WTC11 (cell line): Measurements from ENCODE around the gene POFUT2. TPM values are rescaled to one million over a fixed set of nuclear protein-coding genes. Genes with fewer than 3 reads are reported as not detected.
A peak's percentile ranks its signal among the peaks of the same experiment; 100 is the strongest.

Source experiments
- ATAC-seq: fragments of 200-7000 bp; cut with Tn5 transposase; 2 replicates; pipeline ENCODE4 v1.10.0; 2021; ENCODE audit warnings: mild to moderate bottlenecking, moderate library complexity
- CTCF ChIA-PET: fragments of 300-600 bp; sonication (Branson Sonifier 250); formaldehyde crosslinking; loops from one replicate; lab custom pipeline; 2021; ENCODE audit warnings: antibody characterized with exemption; lab: Charles Lee
- POLR2A ChIA-PET: fragments of 350-600 bp; sonication (Branson Sonifier 250); formaldehyde crosslinking; loops from one replicate; lab custom pipeline; 2021; ENCODE audit warnings: antibody characterized with exemption; lab: Charles Lee
- DNase-seq: peaks from one replicate; pipeline ENCODE4 v3.0.0; 2021; ENCODE audit warnings: low spot score
- H3K27ac Mint-ChIP-seq: 2 replicates; pipeline ENCODE4 v1.8.0; 2021; ENCODE audit warnings: mixed read lengths
- H3K27me3 Mint-ChIP-seq: 2 replicates; pipeline ENCODE4 v1.8.0; 2021; ENCODE audit warnings: low read depth, mild to moderate bottlenecking, moderate library complexity, mixed read lengths
- H3K36me3 Mint-ChIP-seq: 2 replicates; pipeline ENCODE4 v1.8.0; 2021; ENCODE audit warnings: mixed read lengths
- H3K4me1 Mint-ChIP-seq: 2 replicates; pipeline ENCODE4 v1.8.0; 2022; ENCODE audit warnings: mixed read lengths
- H3K4me3 Mint-ChIP-seq: 2 replicates; pipeline ENCODE4 v1.8.0; 2021; ENCODE audit warnings: mild to moderate bottlenecking, moderate library complexity, mixed read lengths
- H3K9me3 Mint-ChIP-seq: 2 replicates; pipeline ENCODE4 v1.8.0; 2021; ENCODE audit warnings: mixed read lengths
- ARID4B ChIP-seq: sonication (generic); formaldehyde crosslinking; IDR thresholded peaks from 2 replicates; pipeline ENCODE4 v1.8.0; 2023; ENCODE audit warnings: missing genetic modification reagents, mild to moderate bottlenecking, borderline replicate concordance
- CDX4 ChIP-seq: fragments of 250-450 bp; sonication (Bioruptor Pico); IDR thresholded peaks from 2 replicates; pipeline ENCODE4 v1.9.0; 2021; ENCODE audit warnings: moderate library complexity, mild to moderate bottlenecking, inconsistent platforms, borderline replicate concordance
- CREM ChIP-seq: sonication (generic); formaldehyde crosslinking; IDR thresholded peaks from 2 replicates; pipeline ENCODE4 v1.8.1; 2022; ENCODE audit warnings: mild to moderate bottlenecking, missing genetic modification reagents, moderate library complexity
- FOXJ3 ChIP-seq: sonication (generic); formaldehyde crosslinking; IDR thresholded peaks from 2 replicates; pipeline ENCODE4 v1.9.0; 2021; ENCODE audit warnings: missing genetic modification reagents, mild to moderate bottlenecking, borderline replicate concordance
- GABPB1 ChIP-seq: sonication (generic); formaldehyde crosslinking; IDR thresholded peaks from 2 replicates; pipeline ENCODE4 v1.8.1; 2023; ENCODE audit warnings: mild to moderate bottlenecking, missing genetic modification reagents
- HMGXB4 ChIP-seq: sonication (generic); formaldehyde crosslinking; IDR thresholded peaks from 2 replicates; pipeline ENCODE4 v1.8.1; 2023; ENCODE audit warnings: mild to moderate bottlenecking, moderate library complexity, missing genetic modification reagents
- JUN ChIP-seq: sonication (generic); formaldehyde crosslinking; IDR thresholded peaks from 2 replicates; pipeline ENCODE4 v1.8.0; 2023; ENCODE audit warnings: mild to moderate bottlenecking, missing genetic modification reagents
- MXD4 ChIP-seq: fragments of 250-450 bp; sonication (Bioruptor Pico); IDR thresholded peaks from 2 replicates; pipeline ENCODE4 v1.8.0; 2021; ENCODE audit warnings: mild to moderate bottlenecking, moderate library complexity, borderline replicate concordance
- NFYB ChIP-seq: sonication (generic); formaldehyde crosslinking; conservative IDR thresholded peaks from 2 replicates; pipeline ENCODE4 v1.8.0; 2022; ENCODE audit warnings: low read depth, missing genetic modification reagents
- NR3C1 ChIP-seq: sonication (generic); formaldehyde crosslinking; conservative IDR thresholded peaks from 2 replicates; pipeline ENCODE4 v1.8.1; 2023; ENCODE audit warnings: low read depth, mild to moderate bottlenecking, missing genetic modification reagents
- RELA ChIP-seq: sonication (generic); formaldehyde crosslinking; IDR thresholded peaks from 2 replicates; pipeline ENCODE4 v1.8.1; 2022; ENCODE audit warnings: missing genetic modification reagents, mild to moderate bottlenecking, borderline replicate concordance
- SMAD3 ChIP-seq: sonication (generic); formaldehyde crosslinking; IDR thresholded peaks from 2 replicates; pipeline ENCODE4 v1.8.0; 2022; ENCODE audit warnings: missing genetic modification reagents, mild to moderate bottlenecking, borderline replicate concordance
- SP1 ChIP-seq: sonication (generic); formaldehyde crosslinking; conservative IDR thresholded peaks from 2 replicates; pipeline ENCODE4 v1.8.1; 2022; ENCODE audit warnings: missing genetic modification reagents
- ZNF219 ChIP-seq: sonication (generic); formaldehyde crosslinking; IDR thresholded peaks from 2 replicates; pipeline ENCODE4 v1.8.0; 2023; ENCODE audit warnings: missing genetic modification reagents, mild to moderate bottlenecking, borderline replicate concordance
- ZNF396 ChIP-seq: fragments of 250-450 bp; sonication (Bioruptor Pico); IDR thresholded peaks from 2 replicates; pipeline ENCODE4 v1.8.0; 2021; ENCODE audit warnings: mild to moderate bottlenecking, moderate library complexity, borderline replicate concordance
- total RNA-seq: library from RNA; stranded (reverse); gene quantifications from 3 replicates; pipeline ENCODE4 v1.2.3, GENCODE V29; 2021
- TF ChIP-seq, protein P1 (sequence below): fragments of 250-450 bp; sonication (Bioruptor Pico); IDR thresholded peaks from 2 replicates; pipeline ENCODE4 v1.8.0; 2021; ENCODE audit warnings: mild to moderate bottlenecking
- TF ChIP-seq, protein P2 (sequence below): sonication (generic); formaldehyde crosslinking; IDR thresholded peaks from 2 replicates; pipeline ENCODE4 v1.8.1; 2022; ENCODE audit warnings: mild to moderate bottlenecking, missing genetic modification reagents, moderate library complexity, borderline replicate concordance
- TF ChIP-seq, protein P3 (sequence below): sonication (generic); formaldehyde crosslinking; IDR thresholded peaks from 2 replicates; pipeline ENCODE4 v1.8.1; 2022; ENCODE audit warnings: low read depth, missing genetic modification reagents, borderline replicate concordance

The POFUT2 gene
- total RNA-seq, 1 experiment from 2014 or later, result 39.7 TPM

GRCh38 chr21:45322960-45323461, 35.3 kb upstream of the POFUT2 start:
- Mint-ChIP-seq H3K27me3 (no peaks in the 10 kb centered on the region), H3K36me3 (no peaks in the 10 kb centered on the region; the same call in 1 of the 2 replicates), H3K4me3 (no peak overlapping the region), H3K27ac (no peak overlapping the region), H3K9me3 (no peaks in the 10 kb centered on the region), H3K4me1 (peaks cover 11% of the 10 kb centered on the region)
- TF ChIP-seq, protein P1, sequence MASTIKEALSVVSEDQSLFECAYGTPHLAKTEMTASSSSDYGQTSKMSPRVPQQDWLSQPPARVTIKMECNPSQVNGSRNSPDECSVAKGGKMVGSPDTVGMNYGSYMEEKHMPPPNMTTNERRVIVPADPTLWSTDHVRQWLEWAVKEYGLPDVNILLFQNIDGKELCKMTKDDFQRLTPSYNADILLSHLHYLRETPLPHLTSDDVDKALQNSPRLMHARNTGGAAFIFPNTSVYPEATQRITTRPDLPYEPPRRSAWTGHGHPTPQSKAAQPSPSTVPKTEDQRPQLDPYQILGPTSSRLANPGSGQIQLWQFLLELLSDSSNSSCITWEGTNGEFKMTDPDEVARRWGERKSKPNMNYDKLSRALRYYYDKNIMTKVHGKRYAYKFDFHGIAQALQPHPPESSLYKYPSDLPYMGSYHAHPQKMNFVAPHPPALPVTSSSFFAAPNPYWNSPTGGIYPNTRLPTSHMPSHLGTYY, result no peak
- TF ChIP-seq CREM, result no peak
- TF ChIP-seq, protein P2, sequence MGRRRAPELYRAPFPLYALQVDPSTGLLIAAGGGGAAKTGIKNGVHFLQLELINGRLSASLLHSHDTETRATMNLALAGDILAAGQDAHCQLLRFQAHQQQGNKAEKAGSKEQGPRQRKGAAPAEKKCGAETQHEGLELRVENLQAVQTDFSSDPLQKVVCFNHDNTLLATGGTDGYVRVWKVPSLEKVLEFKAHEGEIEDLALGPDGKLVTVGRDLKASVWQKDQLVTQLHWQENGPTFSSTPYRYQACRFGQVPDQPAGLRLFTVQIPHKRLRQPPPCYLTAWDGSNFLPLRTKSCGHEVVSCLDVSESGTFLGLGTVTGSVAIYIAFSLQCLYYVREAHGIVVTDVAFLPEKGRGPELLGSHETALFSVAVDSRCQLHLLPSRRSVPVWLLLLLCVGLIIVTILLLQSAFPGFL, result no peak
- no peak for TF ChIP-seq HMGXB4 (CRISPR knock-in tag)
- POLR2A ChIA-PET, result interaction anchor here (1.2 kb wide), 1 partner anchor 14 kb away, joined by 4 read pairs; no protein-coding TSS in a partner anchor
- ATAC-seq, result no peak
- CTCF ChIA-PET, result interaction anchor here (0.6 to 3.7 kb wide), 10 partner anchors 11 to 431 kb away, joined by 3 to 31 read pairs (median 5); partner anchors contain the start of gene POFUT2
- DNase-seq, result peak; percentile 23

GRCh38 chr21:45322231-45322959, 34.7 kb upstream of the POFUT2 start:
- no peak for DNase-seq
- ChIA-PET CTCF (interaction anchor here (0.6 to 3.7 kb wide), 6 partner anchors 14 to 430 kb away, joined by 3 to 31 read pairs (median 5); partner anchors contain the start of gene POFUT2), POLR2A (interaction anchor here (1.2 kb wide), 1 partner anchor 13 kb away, joined by 4 read pairs; no protein-coding TSS in a partner anchor)
- no peak overlapping the region for H3K27ac Mint-ChIP-seq
- H3K4me1 Mint-ChIP-seq, result peaks cover 11% of the 10 kb centered on the region
- H3K9me3 Mint-ChIP-seq, result no peaks in the 10 kb centered on the region
- H3K36me3 Mint-ChIP-seq, result no peaks in the 10 kb centered on the region; the same call in 1 of the 2 replicates
- no peak overlapping the region for H3K4me3 Mint-ChIP-seq
- no peak for TF ChIP-seq NFYB
- no peak for TF ChIP-seq NR3C1 (CRISPR knock-in tag)
- TF ChIP-seq JUN, result no peak
- TF ChIP-seq RELA (CRISPR knock-in tag), result no peak
- TF ChIP-seq CDX4 (CRISPR knock-in tag), result no peak
- no peak for TF ChIP-seq FOXJ3
- TF ChIP-seq SP1 (CRISPR knock-in tag), result no peak
- TF ChIP-seq, protein P3, sequence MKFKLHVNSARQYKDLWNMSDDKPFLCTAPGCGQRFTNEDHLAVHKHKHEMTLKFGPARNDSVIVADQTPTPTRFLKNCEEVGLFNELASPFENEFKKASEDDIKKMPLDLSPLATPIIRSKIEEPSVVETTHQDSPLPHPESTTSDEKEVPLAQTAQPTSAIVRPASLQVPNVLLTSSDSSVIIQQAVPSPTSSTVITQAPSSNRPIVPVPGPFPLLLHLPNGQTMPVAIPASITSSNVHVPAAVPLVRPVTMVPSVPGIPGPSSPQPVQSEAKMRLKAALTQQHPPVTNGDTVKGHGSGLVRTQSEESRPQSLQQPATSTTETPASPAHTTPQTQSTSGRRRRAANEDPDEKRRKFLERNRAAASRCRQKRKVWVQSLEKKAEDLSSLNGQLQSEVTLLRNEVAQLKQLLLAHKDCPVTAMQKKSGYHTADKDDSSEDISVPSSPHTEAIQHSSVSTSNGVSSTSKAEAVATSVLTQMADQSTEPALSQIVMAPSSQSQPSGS (CRISPR knock-in tag), result no peak
- no peak for TF ChIP-seq GABPB1 (CRISPR knock-in tag)
- no peak for TF ChIP-seq SMAD3 (CRISPR knock-in tag)
- TF ChIP-seq ZNF396 (CRISPR knock-in tag), result no peak
- TF ChIP-seq ZNF219 (CRISPR knock-in tag), result no peak
- TF ChIP-seq ARID4B (CRISPR knock-in tag), result no peak
- no peak for TF ChIP-seq MXD4 (CRISPR knock-in tag)
- ATAC-seq, result no peak
- H3K27me3 Mint-ChIP-seq, result no peaks in the 10 kb centered on the region
